Measurements from ENCODE around the gene PRRC2C. TPM values are rescaled to one million over a fixed set of nuclear protein-coding genes. Genes with fewer than 3 reads are reported as not detected.

PRRC2C gene
- total RNA-seq, 4 donors from 2014 or later, result 94.4 to 233 (median 125) TPM

DNA sequence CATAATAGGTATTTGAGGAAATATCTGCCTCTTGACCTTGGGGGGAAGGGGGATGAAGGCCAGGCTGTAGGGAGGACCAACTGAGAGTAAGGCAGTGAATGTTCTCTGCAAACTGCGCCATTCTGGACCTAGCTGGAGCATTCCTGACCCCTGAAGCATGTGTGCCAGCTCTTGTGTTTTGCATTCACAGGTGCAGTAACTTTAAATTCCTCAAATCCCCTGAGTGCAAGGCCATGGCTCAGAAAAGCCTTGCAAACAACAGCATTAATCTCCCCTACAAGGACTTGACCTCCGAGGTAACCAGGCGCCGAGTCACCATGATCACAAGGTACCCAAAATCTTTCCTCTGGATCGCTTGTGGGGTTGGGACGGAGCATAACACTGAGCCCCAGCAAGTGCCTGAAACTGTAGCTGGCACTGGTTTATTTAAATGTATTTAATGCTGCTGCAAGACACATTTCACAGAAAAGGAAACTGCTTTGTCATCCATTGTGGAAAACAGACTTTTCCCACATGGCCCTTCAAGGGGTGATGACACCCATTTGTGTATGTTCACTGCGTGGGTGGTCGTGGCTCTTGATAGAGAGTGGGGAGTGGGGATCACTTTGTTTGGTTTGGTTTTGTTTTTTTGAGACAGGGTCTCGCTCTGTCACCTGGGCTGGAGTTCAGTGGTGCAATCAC, 138.5 kb downstream of the PRRC2C start:
- Histone ChIP-seq H3K9me3 (no peaks in the 10 kb centered on the region), H3K27ac (no peak overlapping the region), H3K4me1 (no peaks in the 10 kb centered on the region), H3K27me3 (no peaks in the 10 kb centered on the region), H3K36me3 (no peaks in the 10 kb centered on the region), H3K4me3 (no peak overlapping the region)
- DNase-seq, result no peak
- TF ChIP-seq, protein P1, sequence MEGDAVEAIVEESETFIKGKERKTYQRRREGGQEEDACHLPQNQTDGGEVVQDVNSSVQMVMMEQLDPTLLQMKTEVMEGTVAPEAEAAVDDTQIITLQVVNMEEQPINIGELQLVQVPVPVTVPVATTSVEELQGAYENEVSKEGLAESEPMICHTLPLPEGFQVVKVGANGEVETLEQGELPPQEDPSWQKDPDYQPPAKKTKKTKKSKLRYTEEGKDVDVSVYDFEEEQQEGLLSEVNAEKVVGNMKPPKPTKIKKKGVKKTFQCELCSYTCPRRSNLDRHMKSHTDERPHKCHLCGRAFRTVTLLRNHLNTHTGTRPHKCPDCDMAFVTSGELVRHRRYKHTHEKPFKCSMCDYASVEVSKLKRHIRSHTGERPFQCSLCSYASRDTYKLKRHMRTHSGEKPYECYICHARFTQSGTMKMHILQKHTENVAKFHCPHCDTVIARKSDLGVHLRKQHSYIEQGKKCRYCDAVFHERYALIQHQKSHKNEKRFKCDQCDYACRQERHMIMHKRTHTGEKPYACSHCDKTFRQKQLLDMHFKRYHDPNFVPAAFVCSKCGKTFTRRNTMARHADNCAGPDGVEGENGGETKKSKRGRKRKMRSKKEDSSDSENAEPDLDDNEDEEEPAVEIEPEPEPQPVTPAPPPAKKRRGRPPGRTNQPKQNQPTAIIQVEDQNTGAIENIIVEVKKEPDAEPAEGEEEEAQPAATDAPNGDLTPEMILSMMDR (IDR thresholded peaks at IDR 0.05), result no peak
- TF ChIP-seq POLR2A (IDR thresholded peaks at IDR 0.05), result no peak

- no peak for DNase-seq
- H3K27me3 ChIP-seq, result no peaks in the 10 kb centered on the region
- H3K27ac ChIP-seq, result no peak overlapping the region
- no peak overlapping the region for H3K4me3 ChIP-seq
- TF ChIP-seq, protein P1 (IDR thresholded peaks at IDR 0.05), result no peak
- no peak for TF ChIP-seq POLR2A (IDR thresholded peaks at IDR 0.05)
- no peaks in the 10 kb centered on the region for H3K4me1 ChIP-seq
- no peaks in the 10 kb centered on the region for H3K9me3 ChIP-seq
- H3K36me3 ChIP-seq, result no peaks in the 10 kb centered on the region
Measured at GRCh38 chr1:171625225-171625624, 139.9 kb downstream of the PRRC2C start.

GRCh38 chr1:171627020-171627419, 141.7 kb downstream of the PRRC2C start:
- no peaks in the 10 kb centered on the region for H3K36me3 ChIP-seq
- no peaks in the 10 kb centered on the region for H3K4me1 ChIP-seq
- no peak overlapping the region for H3K4me3 ChIP-seq
- H3K27ac ChIP-seq, result no peak overlapping the region
- DNase-seq, result no peak
- TF ChIP-seq, protein P1 (IDR thresholded peaks at IDR 0.05), result no peak
- no peaks in the 10 kb centered on the region for H3K27me3 ChIP-seq
- no peaks in the 10 kb centered on the region for H3K9me3 ChIP-seq

DNA sequence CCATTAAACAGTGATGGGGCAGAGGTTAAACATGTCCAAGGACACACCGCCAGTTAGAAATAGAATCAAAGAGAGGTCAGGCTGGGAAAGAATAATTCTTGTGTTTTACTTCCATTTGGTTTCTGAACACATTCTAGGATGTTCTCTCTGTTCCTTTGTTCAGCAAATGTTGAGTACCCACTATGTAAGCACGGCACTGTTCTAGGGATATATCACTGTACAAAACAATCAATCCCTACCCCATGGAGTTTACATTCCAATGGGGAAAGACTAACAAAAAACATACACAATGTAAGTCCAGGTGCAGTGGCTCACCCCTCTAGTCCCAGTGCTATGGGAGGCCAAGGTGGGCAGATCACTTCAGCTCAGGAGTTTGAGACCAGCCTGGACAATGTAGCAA, 142.9 kb downstream of the PRRC2C start:
- Histone ChIP-seq H3K4me3 (no peak overlapping the region), H3K27ac (no peak overlapping the region)
- TF ChIP-seq, protein P1 (IDR thresholded peaks at IDR 0.05), result no peak
- no peak for TF ChIP-seq POLR2A (IDR thresholded peaks at IDR 0.05)

GRCh38 chr1:171635661-171636060, 150.3 kb downstream of the PRRC2C start:
- no peak for DNase-seq
- Histone ChIP-seq H3K4me1 (no peaks in the 10 kb centered on the region), H3K27ac (no peak overlapping the region), H3K36me3 (no peaks in the 10 kb centered on the region), H3K9me3 (no peaks in the 10 kb centered on the region), H3K27me3 (no peaks in the 10 kb centered on the region), H3K4me3 (no peak overlapping the region)
- TF ChIP-seq, protein P1 (IDR thresholded peaks at IDR 0.05), result no peak
- no peak for TF ChIP-seq POLR2A (IDR thresholded peaks at IDR 0.05)

More for the DNA sequence above, 142.9 kb downstream of the PRRC2C start:
- H3K9me3 ChIP-seq, result no peaks in the 10 kb centered on the region
- H3K27me3 ChIP-seq, result no peaks in the 10 kb centered on the region
- DNase-seq, result no peak
- no peaks in the 10 kb centered on the region for H3K4me1 ChIP-seq
- no peaks in the 10 kb centered on the region for H3K36me3 ChIP-seq

Data from Peyer's patch (tissue), 4 donors.